ENCODE results near the gene TP73.

Gene TP73

GRCh38 chr1:3633344-3634058, 18.8 kb upstream of the TP73 start:
- DNase-seq, result no peak

DNA sequence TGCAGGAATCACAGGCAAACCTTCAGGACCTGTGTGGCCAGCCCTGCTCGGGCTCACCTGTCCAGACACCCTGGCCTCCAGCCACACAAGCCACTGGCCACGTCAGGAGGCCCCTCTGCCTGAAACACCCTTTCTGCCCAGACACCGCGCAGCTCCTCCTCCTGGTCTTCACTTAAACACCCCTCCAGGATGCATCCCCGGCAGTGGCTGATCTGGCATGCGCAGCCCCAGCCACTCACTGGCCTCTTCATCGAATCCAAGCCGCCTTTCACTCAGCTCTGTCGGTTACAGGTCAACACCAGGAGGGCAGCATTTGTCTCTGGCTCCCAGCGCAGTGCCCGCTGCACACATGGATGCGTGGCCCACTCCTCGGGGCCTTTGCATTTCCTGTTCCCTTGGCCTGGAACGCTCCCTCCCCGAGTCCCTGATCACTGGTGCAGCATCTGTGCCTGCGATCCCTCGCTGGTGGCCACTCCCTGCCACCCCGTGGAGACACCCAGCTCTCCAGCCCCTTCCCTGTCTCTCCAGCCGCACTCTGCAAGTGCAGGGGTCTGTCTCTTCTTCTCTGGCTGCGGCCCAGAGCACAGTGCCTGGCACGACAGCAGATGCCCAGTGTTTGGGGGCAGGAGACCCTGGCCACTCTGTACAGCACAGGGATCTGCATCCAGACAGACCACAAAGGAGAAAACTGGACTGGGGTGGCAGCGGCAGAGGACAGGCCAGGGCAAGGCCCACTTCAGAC, 18.1 kb upstream of the TP73 start:
- no peak for DNase-seq

DNA sequence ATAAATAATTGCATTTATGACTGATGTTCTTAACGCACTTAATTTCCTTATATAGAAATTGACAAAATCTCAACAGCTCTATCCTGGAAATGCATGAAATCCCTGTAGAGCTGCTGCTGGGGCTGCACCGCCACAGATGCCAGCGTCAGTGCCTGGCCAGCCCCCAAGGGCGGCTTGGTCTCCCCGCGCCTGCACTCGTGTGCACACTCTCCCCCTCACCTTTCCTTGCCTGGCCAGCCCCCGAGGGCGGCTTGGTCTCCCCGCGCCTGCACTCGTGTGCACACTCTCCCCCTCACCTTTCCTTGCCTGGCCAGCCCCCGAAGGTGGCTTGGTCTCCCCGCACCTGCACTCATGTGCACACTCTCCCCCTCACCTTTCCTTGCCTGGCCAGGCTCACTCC, 16.2 kb upstream of the TP73 start:
- DNase-seq, result no peak

- DNase-seq, result no peak
Observed at GRCh38 chr1:3636531-3636930, 15.8 kb upstream of the TP73 start.

GRCh38 chr1:3638027-3638426, 14.3 kb upstream of the TP73 start:
- DNase-seq, result no peak

GRCh38 chr1:3638676-3639075, 13.6 kb upstream of the TP73 start:
- no peak for DNase-seq

DNA sequence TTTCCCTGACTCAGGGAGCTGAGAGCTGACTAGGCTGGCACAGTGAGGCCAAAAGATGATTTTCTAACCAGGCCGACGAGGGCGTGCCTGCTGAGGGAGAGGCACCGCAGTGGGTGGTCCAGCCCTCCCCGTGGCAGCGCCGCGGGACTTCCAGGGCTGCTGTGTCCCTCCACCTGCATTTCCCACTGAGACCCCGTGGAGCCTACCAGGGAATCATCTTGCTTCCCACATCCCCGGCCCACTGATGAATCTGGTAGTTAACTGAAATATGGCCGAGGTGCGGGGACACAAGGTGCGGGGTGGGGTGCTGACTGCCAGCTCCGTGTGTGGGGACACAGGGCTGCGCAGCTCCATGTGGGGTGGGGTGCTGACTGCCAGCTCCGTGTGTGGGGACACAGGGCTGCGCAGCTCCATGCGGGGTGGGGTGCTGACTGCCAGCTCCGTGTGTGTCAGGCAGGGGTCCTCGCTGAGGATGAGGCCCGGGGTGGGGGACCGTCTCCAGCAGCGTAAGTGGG, 12.9 kb upstream of the TP73 start:
- DNase-seq, result no peak

- no peak for DNase-seq
Observed at GRCh38 chr1:3640121-3640837, 12.0 kb upstream of the TP73 start.

DNA sequence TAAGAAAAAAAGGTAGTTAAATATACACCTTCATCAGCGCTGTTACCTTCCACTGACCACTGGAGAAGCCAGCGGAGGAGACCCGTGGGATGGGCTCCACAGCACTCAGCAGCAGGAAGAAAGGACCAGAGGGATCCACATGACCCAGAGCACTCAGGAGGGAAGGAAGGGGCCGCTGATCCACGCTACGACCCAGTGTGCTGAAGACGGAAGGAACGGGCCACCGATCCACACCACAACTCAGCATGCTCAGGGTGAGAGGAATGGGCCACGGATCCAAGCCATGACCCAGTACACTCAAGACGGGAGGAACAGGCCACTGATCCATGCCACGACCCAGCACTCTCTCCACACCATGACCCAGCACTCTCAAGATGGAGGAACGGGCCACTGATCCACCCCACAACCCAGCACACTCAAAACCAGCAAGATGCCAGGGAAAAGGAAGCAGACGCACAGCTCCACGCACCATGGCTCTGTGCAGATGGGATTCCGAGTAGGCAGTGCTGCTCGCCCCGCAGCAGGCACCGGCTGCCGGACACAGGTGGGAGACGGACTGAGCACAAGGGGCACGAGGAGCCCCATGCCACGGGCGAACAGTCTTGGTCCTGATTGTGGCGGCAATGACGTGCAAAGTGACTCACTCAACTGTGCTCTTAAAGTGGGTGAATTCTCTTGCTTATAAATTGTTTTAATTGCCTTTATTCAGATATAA, 11.1 kb upstream of the TP73 start:
- DNase-seq, result no peak

- DNase-seq, result no peak
Observed at GRCh38 chr1:3641816-3642215, 10.5 kb upstream of the TP73 start.

- DNase-seq, result no peak
Observed at GRCh38 chr1:3642919-3643675, 9.2 kb upstream of the TP73 start.

GRCh38 chr1:3644273-3644672, 8.0 kb upstream of the TP73 start:
- no peak for DNase-seq

DNA sequence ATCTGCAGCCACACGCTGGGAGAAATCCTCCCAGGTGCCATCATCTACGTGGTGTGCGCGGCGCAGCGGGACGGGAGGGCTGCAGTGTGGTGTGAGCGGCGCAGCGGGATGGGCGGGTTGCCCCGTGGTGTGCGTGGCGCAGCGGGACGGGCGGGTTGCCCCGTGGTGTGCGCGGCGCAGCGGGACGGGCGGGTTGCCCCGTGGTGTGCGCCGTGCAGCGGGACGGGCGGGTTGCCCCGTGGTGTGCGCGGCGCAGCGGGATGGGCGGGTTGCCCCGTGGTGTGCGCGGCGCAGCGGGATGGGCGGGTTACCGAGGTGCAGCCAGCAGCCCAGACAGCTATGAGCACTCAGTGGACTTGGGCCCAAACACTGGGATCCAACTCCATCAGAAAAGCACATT, 7.1 kb upstream of the TP73 start:
- no peak for DNase-seq

DNA sequence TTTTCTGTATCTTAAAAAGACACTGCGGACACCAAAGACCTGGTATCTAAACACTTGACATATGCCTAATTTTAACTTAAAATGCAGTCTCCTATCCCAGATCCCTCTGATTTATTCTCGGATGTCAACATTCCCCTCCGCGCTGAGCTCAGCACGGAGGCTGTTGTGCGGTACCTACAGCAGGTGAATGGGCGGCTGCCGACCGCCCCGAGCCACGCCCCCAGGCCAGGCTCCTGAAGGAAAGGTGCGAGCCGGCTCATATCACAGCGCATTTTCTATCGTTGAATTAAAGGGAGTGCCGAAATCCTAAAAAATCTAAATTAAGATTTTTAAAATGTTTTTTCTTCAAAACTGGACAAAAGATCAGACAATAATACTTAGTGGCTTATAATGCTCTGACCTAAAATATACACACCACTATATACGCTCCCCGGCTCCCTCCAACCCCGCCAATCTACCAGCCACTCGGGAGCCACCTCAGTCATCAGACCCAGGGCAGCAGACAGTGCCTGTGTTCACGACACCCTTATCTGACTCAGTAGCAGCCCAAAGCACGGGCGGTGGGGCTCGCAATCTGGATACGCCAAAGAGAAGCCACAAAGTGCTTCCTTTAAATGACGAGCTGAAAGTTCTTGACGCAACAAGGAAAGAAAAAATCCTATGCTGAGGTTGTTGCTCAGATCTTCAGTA, 6.5 kb upstream of the TP73 start:
- no peak for DNase-seq

GRCh38 chr1:3646596-3646995, 5.7 kb upstream of the TP73 start:
- DNase-seq, result no peak

GRCh38 chr1:3649342-3650247, 2.7 kb upstream of the TP73 start, which contains the start of gene WRAP73:
WRAP73 (minus strand) TSS chr1:3650103; CDS start chr1:3649999, 104 bp downstream.
- peak; percentile 9 to 90 (median 72) for DNase-seq

DNA sequence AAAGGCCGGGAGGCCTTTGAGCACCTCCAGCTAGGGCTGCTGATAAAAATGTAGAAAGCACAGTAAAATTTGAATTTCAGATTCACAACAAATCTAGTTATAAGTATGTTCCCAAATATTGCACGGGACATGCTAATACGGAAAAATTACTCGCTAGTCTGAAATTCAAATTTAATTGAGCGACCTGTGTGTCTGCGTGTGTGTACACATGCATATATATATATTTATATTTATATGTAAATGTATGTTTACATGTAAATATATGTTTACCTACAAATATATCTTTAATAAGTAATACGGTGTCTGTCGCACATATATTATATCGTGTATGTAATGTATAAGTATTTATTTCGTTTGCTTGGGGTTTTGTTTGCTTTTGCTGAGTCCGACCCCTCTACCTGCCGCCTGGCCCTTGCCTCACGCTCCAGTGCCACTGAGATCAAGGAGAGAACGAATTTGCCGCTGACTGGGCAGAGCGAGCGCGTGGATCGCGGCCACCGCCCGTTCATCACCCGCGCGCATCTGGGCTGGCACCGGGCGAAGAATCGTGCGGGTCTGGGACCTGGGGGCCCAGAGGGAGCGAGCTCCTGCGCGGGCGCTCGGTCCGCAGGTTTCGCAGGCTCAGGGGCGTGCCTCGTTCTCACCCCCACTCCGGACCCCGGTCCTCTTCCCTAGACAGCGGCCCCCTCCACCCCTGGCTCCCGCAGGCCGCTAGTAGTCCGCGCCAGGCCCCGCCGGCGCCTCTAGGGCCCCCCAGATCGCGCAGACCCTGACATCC, 1.9 kb upstream of the TP73 start:
- DNase-seq, result no peak

All from anterior cingulate cortex (tissue), 58 donors.